Tibial artery (tissue), 4 donors: ENCODE data around the gene GPR25.
A peak's percentile ranks its signal among the peaks of the same experiment; 100 is the strongest.

Experiments
- DNase-seq, 2 donors: peaks; one replicate each; pipeline ENCODE4 v3.0.0-alpha.2; 2019
- H3K27ac ChIP-seq, 2 donors: fragments of 200-600 bp; sonication (generic) in 1 of 2; 1 replicate in 1 of 2; 2 replicates in 1 of 2; pipeline ENCODE4 v1.5.1; 2018 to 2019; ENCODE audit warnings: mild to moderate bottlenecking in 1 of 2
- H3K27me3 ChIP-seq, 2 donors: fragments of 200-600 bp; sonication (generic) in 1 of 2; one replicate each; pipeline versions ENCODE4 v1.5.1 to v1.6.0; 2016 to 2019
- H3K36me3 ChIP-seq, 3 donors: fragments of 200-600 bp; sonication (generic) in 2 of 3; one replicate each; pipeline ENCODE4 v1.5.1; 2016 to 2019; ENCODE audit warnings: mild to moderate bottlenecking in 2 of 3
- H3K4me1 ChIP-seq, 4 donors: fragments of 200-600 bp; sonication (generic) in 2 of 4; 1 replicate in 3 of 4; 2 replicates in 1 of 4; pipeline ENCODE4 v1.5.1; 2016 to 2019
- H3K4me3 ChIP-seq, 2 donors: fragments of 200-600 bp; sonication (generic) in 1 of 2; 1 replicate in 1 of 2; 2 replicates in 1 of 2; pipeline ENCODE4 v1.5.1; 2018 to 2019; ENCODE audit warnings: mild to moderate bottlenecking in 2 of 2
- H3K9me3 ChIP-seq, 3 donors: fragments of 200-600 bp; sonication (generic) in 1 of 3; one replicate each; pipeline ENCODE4 v1.5.1; 2016 to 2019
- intact Hi-C: fragments of 100-400 bp; cut with DNase I; formaldehyde crosslinking; loops from one replicate; pipeline ENCODE4 v1.15.0; 2023; ENCODE audit warnings: low total_unique reads
- TF ChIP-seq, protein P1 (sequence below), 2 experiments: fragments of 200-600 bp in 1 of 2; fragments of 450-650 bp in 1 of 2; IDR thresholded peaks; one replicate each; pipeline ENCODE4 v1.5.1; 2017 to 2019; ENCODE audit warnings: antibody characterized with exemption in 2 of 2, mild to moderate bottlenecking in 1 of 2, moderate library complexity in 1 of 2

Gene GPR25

DNA sequence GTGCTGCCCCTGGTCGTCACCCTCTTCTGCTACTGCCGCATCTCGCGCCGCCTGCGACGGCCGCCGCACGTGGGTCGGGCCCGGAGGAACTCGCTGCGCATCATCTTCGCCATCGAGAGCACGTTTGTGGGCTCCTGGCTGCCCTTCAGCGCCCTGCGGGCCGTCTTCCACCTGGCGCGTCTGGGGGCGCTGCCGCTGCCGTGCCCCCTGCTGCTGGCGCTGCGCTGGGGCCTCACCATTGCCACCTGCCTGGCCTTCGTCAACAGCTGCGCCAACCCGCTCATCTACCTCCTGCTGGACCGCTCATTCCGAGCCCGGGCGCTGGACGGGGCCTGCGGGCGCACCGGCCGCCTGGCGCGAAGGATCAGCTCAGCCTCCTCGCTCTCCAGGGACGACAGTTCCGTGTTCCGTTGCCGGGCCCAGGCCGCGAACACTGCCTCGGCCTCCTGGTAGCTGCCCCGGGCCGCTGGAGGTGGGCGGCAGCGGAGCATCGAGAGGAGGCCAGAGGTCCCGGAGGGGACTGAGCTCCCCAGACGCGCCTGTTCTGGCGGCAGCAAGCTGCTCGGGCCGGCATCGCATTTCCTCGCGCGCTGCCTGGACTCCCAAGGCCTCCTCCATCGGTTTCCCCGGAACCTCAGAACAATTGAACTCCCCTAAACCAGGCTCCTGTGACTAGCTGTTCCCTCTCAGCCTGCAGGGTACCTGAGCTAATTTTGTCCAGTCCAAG, 1.1 kb downstream of the GPR25 start:
- H3K9me3 ChIP-seq: no peaks in the 10 kb centered on the region
- peaks cover 0 to 15% (median 12%) of the 10 kb centered on the region in 4 donors for H3K4me1 ChIP-seq
- intact Hi-C loops: no loop called here
- no peak overlapping the region for H3K27ac ChIP-seq
- H3K36me3 ChIP-seq: no peaks in the 10 kb centered on the region
- peaks cover 6 to 63% of the 10 kb centered on the region in 2 donors for H3K27me3 ChIP-seq
- H3K4me3 ChIP-seq: peak overlapping the region; percentile 22 to 47
- DNase-seq: no peak
- TF ChIP-seq, protein P1, sequence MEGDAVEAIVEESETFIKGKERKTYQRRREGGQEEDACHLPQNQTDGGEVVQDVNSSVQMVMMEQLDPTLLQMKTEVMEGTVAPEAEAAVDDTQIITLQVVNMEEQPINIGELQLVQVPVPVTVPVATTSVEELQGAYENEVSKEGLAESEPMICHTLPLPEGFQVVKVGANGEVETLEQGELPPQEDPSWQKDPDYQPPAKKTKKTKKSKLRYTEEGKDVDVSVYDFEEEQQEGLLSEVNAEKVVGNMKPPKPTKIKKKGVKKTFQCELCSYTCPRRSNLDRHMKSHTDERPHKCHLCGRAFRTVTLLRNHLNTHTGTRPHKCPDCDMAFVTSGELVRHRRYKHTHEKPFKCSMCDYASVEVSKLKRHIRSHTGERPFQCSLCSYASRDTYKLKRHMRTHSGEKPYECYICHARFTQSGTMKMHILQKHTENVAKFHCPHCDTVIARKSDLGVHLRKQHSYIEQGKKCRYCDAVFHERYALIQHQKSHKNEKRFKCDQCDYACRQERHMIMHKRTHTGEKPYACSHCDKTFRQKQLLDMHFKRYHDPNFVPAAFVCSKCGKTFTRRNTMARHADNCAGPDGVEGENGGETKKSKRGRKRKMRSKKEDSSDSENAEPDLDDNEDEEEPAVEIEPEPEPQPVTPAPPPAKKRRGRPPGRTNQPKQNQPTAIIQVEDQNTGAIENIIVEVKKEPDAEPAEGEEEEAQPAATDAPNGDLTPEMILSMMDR (IDR thresholded peaks at IDR 0.05): no peak

DNA sequence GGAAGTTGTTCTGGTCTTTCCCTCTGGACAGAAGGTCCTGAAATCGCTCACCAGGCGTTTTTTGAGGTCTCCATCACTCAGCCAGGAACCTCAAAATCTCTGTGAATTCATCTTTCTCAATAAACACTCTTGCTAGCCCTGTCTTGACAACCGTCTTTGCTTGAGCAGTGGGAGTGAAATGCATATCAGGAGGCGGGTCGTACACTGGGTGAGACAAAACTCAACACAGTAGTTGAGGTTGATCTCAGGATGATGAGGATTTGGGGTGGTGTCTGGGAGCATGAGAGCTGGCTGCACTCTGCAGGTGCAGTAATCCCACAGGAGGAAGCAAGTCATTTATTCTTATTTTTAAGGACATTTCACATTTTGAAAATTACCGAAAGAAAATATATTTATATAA, 1.9 kb downstream of the GPR25 start:
- TF ChIP-seq, protein P1 (IDR thresholded peaks at IDR 0.05): no peak
- no peak overlapping the region for H3K4me3 ChIP-seq
- intact Hi-C loops: no loop called here
- H3K9me3 ChIP-seq: no peaks in the 10 kb centered on the region
- H3K4me1 ChIP-seq: peaks cover 0 to 15% (median 12%) of the 10 kb centered on the region in 4 donors
- DNase-seq: no peak
- no peaks in the 10 kb centered on the region for H3K36me3 ChIP-seq
- peaks cover 6 to 59% of the 10 kb centered on the region in 2 donors for H3K27me3 ChIP-seq
- no peak overlapping the region for H3K27ac ChIP-seq

DNA sequence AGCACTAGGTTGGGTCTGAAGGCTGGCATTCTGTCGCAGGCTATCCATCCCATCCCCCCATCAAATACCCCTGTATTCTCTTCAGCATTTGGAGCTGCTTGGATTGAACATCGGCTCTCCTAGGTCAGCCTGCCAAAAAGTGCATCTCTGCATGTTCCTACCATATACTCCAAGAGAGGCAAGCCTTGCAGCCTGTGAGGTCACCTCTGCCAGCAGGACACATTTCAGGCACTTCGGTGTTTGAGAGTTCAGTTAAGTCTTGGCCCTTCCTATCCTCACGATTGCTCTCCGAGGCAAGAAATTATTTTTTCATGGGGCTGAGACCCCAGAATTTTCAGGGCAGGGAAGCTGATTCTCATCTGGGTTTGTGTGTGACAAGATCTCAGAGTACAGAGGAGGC, 2.6 kb downstream of the GPR25 start:
- intact Hi-C loops: no loop called here
- Histone ChIP-seq H3K9me3 (no peaks in the 10 kb centered on the region), H3K36me3 (no peaks in the 10 kb centered on the region), H3K4me1 (peaks cover 0 to 15% (median 12%) of the 10 kb centered on the region in 4 donors), H3K4me3 (no peak overlapping the region), H3K27ac (no peak overlapping the region), H3K27me3 (peaks cover 6 to 52% of the 10 kb centered on the region in 2 donors)
- no peak for DNase-seq
- TF ChIP-seq, protein P1 (IDR thresholded peaks at IDR 0.05): no peak

DNA sequence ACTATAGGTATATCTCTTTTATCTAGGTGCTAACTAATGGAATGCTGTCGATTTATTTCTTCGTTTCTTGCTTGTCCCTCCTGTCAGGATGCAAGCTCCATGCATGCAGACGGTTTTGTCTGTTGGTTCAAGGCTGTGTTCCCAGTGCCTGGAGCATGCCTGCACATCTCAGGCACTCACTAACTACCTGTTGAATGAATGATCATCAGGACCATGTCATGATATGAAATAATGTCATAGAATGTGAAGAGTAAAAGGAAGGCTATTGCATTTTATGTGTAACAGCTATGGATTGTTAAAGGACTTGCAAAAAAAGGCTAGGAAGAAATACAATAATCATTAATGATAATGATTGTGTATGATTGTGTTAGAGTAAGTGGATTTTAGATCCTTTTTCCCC, 4.2 kb downstream of the GPR25 start:
- intact Hi-C loops: no loop called here
- Histone ChIP-seq H3K9me3 (no peaks in the 10 kb centered on the region), H3K27ac (no peak overlapping the region), H3K27me3 (peaks cover 6 to 36% of the 10 kb centered on the region in 2 donors), H3K36me3 (no peaks in the 10 kb centered on the region), H3K4me1 (peaks cover 0 to 15% (median 12%) of the 10 kb centered on the region in 4 donors), H3K4me3 (no peak overlapping the region)
- DNase-seq: no peak
- TF ChIP-seq, protein P1 (IDR thresholded peaks at IDR 0.05): no peak

DNA sequence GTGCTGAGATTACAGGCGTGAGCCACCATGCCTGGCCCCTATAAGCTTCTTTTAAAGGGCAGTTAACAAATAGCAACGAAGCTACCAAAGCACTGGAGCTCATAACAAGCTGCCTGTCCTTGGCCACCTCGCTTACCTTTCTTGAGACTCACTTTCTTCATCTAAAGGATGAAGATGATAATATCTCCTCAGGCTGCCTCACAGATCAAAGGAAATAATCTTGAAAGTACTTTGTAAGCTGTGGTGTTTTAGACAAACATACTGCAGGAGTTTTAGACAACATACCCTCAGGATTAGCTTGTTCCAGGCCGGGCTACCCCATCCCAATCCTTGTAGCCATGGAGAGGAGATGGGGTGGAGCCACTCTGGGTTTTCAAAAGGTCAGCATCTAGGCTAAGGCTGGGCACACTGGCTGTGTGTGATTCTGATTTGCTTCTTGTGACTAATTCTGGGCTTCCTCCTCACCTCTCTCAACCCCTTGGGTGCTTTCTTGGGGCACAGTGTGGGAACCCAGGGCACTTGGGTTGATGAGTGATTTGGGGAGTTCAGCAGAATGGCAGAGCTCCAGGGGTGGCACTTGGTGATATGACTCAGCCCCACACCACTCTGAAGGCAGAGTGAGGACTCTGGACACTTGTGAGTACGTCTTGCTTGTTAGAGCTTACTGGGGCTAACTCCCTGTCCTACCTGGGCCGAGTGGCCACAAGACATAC, 5.2 kb downstream of the GPR25 start:
- Histone ChIP-seq H3K4me1 (peaks cover 0 to 11% (median 9%) of the 10 kb centered on the region in 4 donors), H3K9me3 (no peaks in the 10 kb centered on the region), H3K36me3 (no peaks in the 10 kb centered on the region), H3K27ac (no peak overlapping the region), H3K4me3 (no peak overlapping the region), H3K27me3 (peaks cover 1 to 26% of the 10 kb centered on the region in 2 donors)
- intact Hi-C loops: no loop called here
- TF ChIP-seq, protein P1 (IDR thresholded peaks at IDR 0.05): no peak
- no peak for DNase-seq
